HepG2 (cell line): ENCODE results near the gene MRPL43. TPM values are rescaled to one million over a fixed set of nuclear protein-coding genes. Genes with fewer than 3 reads are reported as not detected.

Source experiments
- ESRRA ChIP-seq: sonication (generic); formaldehyde crosslinking; IDR thresholded peaks from 2 replicates; pipeline ENCODE4 v1.5.1; 2020; ENCODE audit warnings: mild to moderate bottlenecking, low read depth, missing genetic modification reagents
- FOXA3 ChIP-seq: IDR thresholded peaks from 2 replicates; pipeline ENCODE4 v1.6.1; 2016; ENCODE audit warnings: missing genetic modification reagents, missing compliant biosample characterization
- HOMEZ ChIP-seq: IDR thresholded peaks from 2 replicates; pipeline ENCODE4 v1.6.1; 2016; ENCODE audit warnings: low read depth
- MLXIP ChIP-seq: sonication (generic); formaldehyde crosslinking; IDR thresholded peaks from 2 replicates; pipeline ENCODE4 v1.9.0; 2021; ENCODE audit warnings: missing genetic modification reagents, borderline replicate concordance
- NRL ChIP-seq: sonication (generic); formaldehyde crosslinking; IDR thresholded peaks from 2 replicates; pipeline ENCODE4 v1.5.0; 2020; ENCODE audit warnings: missing genetic modification reagents, mild to moderate bottlenecking, moderate library complexity, borderline replicate concordance
- PAX8 ChIP-seq: sonication (generic); formaldehyde crosslinking; IDR thresholded peaks from 2 replicates; pipeline ENCODE4 v1.8.0; 2022; ENCODE audit warnings: mild to moderate bottlenecking, missing genetic modification reagents, borderline replicate concordance
- ZNF329 ChIP-seq: sonication (generic); formaldehyde crosslinking; IDR thresholded peaks from 2 replicates; pipeline ENCODE4 v1.9.0; 2021; ENCODE audit warnings: low read depth, mild to moderate bottlenecking, missing genetic modification reagents
- ZNF430 ChIP-seq: sonication (generic); formaldehyde crosslinking; IDR thresholded peaks from 2 replicates; pipeline ENCODE4 v1.9.0; 2021; ENCODE audit warnings: mild to moderate bottlenecking, missing genetic modification reagents
- ZNF589 ChIP-seq: sonication (generic); formaldehyde crosslinking; conservative IDR thresholded peaks from 2 replicates; pipeline ENCODE4 v1.8.0; 2022; ENCODE audit warnings: mild to moderate bottlenecking, moderate library complexity, missing genetic modification reagents
- polyA plus RNA-seq, 8 experiments: library from polyadenylated mRNA; depleted of rRNA in 3 of 8; stranded (reverse) in 7 of 8; unstranded in 1 of 8; fragments of >200 nt; fragmentation: Illumina TruSeq in 4 of 8; extraction: Trizol in 4 of 8; gene quantifications; 2 replicates each; pipeline versions ENCODE4 v1.2.1 to v1.2.3, GENCODE V29; 2011 to 2016; ENCODE audit warnings: low read depth in 4 of 8, missing spikeins in 1 of 8, mixed read lengths in 1 of 8; ENCODE audit not compliant: insufficient read depth in 1 of 8
- total RNA-seq, 5 experiments: library from RNA; depleted of rRNA; stranded (reverse); fragments of >200 nt; fragmentation: Illumina TruSeq; extraction: Trizol; gene quantifications; 2 replicates each; pipeline ENCODE4 v1.2.3, GENCODE V29; 2016; ENCODE audit warnings: low read depth in 1 of 5
- TF ChIP-seq, protein P1 (sequence below): sonication (generic); formaldehyde crosslinking; IDR thresholded peaks from 2 replicates; pipeline ENCODE4 v1.4.0; 2020; ENCODE audit warnings: mild to moderate bottlenecking, missing genetic modification reagents, borderline replicate concordance
- TF ChIP-seq, protein P2 (sequence below): sonication (generic); formaldehyde crosslinking; IDR thresholded peaks from 2 replicates; pipeline ENCODE4 v1.4.0; 2020; ENCODE audit warnings: missing genetic modification reagents, borderline replicate concordance
- TF ChIP-seq, protein P3 (sequence below): sonication (generic); formaldehyde crosslinking; IDR thresholded peaks from 2 replicates; pipeline ENCODE4 v1.4.0; 2020; ENCODE audit warnings: missing genetic modification reagents

MRPL43 gene
- total and polyA plus RNA-seq, 2 of the 13 experiments (the other 11 are each of a cell fraction or from before 2014, with no cell fraction given): 71.0 to 73.7 TPM

- no peak for TF ChIP-seq MLXIP (CRISPR knock-in tag)
- peak; percentile 82 for TF ChIP-seq HOMEZ (CRISPR knock-in tag)
- peak; percentile 93 for TF ChIP-seq ESRRA (CRISPR knock-in tag)
- TF ChIP-seq, protein P1, sequence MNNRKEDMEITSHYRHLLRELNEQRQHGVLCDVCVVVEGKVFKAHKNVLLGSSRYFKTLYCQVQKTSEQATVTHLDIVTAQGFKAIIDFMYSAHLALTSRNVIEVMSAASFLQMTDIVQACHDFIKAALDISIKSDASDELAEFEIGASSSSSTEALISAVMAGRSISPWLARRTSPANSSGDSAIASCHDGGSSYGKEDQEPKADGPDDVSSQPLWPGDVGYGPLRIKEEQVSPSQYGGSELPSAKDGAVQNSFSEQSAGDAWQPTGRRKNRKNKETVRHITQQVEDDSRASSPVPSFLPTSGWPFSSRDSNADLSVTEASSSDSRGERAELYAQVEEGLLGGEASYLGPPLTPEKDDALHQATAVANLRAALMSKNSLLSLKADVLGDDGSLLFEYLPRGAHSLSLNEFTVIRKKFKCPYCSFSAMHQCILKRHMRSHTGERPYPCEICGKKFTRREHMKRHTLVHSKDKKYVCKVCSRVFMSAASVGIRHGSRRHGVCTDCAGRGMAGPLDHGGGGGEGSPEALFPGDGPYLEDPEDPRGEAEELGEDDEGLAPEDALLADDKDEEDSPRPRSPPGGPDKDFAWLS (CRISPR knock-in tag): no peak
- TF ChIP-seq, protein P2, sequence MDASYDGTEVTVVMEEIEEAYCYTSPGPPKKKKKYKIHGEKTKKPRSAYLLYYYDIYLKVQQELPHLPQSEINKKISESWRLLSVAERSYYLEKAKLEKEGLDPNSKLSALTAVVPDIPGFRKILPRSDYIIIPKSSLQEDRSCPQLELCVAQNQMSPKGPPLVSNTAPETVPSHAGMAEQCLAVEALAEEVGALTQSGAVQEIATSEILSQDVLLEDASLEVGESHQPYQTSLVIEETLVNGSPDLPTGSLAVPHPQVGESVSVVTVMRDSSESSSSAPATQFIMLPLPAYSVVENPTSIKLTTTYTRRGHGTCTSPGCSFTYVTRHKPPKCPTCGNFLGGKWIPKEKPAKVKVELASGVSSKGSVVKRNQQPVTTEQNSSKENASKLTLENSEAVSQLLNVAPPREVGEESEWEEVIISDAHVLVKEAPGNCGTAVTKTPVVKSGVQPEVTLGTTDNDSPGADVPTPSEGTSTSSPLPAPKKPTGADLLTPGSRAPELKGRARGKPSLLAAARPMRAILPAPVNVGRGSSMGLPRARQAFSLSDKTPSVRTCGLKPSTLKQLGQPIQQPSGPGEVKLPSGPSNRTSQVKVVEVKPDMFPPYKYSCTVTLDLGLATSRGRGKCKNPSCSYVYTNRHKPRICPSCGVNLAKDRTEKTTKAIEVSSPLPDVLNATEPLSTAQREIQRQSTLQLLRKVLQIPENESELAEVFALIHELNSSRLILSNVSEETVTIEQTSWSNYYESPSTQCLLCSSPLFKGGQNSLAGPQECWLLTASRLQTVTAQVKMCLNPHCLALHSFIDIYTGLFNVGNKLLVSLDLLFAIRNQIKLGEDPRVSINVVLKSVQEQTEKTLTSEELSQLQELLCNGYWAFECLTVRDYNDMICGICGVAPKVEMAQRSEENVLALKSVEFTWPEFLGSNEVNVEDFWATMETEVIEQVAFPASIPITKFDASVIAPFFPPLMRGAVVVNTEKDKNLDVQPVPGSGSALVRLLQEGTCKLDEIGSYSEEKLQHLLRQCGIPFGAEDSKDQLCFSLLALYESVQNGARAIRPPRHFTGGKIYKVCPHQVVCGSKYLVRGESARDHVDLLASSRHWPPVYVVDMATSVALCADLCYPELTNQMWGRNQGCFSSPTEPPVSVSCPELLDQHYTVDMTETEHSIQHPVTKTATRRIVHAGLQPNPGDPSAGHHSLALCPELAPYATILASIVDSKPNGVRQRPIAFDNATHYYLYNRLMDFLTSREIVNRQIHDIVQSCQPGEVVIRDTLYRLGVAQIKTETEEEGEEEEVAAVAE: peak; percentile 29; the same call in 1 of the 2 replicates
- 0 out of 2 replicates have a peak, but pooled peaks have one; percentile 54 for TF ChIP-seq ZNF589
- TF ChIP-seq ZNF329 (CRISPR knock-in tag): no peak
- no peak for TF ChIP-seq PAX8
- TF ChIP-seq, protein P3, sequence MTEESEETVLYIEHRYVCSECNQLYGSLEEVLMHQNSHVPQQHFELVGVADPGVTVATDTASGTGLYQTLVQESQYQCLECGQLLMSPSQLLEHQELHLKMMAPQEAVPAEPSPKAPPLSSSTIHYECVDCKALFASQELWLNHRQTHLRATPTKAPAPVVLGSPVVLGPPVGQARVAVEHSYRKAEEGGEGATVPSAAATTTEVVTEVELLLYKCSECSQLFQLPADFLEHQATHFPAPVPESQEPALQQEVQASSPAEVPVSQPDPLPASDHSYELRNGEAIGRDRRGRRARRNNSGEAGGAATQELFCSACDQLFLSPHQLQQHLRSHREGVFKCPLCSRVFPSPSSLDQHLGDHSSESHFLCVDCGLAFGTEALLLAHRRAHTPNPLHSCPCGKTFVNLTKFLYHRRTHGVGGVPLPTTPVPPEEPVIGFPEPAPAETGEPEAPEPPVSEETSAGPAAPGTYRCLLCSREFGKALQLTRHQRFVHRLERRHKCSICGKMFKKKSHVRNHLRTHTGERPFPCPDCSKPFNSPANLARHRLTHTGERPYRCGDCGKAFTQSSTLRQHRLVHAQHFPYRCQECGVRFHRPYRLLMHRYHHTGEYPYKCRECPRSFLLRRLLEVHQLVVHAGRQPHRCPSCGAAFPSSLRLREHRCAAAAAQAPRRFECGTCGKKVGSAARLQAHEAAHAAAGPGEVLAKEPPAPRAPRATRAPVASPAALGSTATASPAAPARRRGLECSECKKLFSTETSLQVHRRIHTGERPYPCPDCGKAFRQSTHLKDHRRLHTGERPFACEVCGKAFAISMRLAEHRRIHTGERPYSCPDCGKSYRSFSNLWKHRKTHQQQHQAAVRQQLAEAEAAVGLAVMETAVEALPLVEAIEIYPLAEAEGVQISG (CRISPR knock-in tag): peak; percentile 88
- TF ChIP-seq NRL (CRISPR knock-in tag): 0 out of 2 replicates have a peak, but pooled peaks have one; percentile 9
- peak; percentile 84; the same call in 1 of the 2 replicates for TF ChIP-seq ZNF430 (CRISPR knock-in tag)
- TF ChIP-seq FOXA3: peak; percentile 98
Observed at GRCh38 chr10:100970914-100971811, 16.1 kb downstream of the MRPL43 start (continued).
